ENCODE results near the gene ARRDC4.

The ARRDC4 gene

DNA sequence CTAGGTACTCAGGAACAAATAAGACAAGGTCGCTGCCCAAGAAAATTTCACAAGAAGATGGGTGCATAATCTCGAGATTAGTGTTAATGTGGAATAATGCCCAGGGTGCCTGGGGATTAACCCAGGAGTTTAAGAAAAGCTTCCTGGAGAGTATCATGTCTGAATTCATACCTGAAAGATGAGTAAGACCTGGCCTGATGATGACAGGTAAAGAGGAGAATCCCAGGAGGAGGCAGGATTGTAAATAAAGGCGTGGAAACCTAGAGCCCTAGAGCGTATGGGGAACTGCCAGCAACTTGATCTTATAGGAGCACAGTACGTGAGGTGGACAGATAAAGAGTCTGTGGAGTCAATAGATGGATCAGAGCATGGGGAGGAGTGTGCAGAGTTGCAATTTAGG lies 43.0 kb downstream of the ARRDC4 start:
- TF ChIP-seq, protein P1, sequence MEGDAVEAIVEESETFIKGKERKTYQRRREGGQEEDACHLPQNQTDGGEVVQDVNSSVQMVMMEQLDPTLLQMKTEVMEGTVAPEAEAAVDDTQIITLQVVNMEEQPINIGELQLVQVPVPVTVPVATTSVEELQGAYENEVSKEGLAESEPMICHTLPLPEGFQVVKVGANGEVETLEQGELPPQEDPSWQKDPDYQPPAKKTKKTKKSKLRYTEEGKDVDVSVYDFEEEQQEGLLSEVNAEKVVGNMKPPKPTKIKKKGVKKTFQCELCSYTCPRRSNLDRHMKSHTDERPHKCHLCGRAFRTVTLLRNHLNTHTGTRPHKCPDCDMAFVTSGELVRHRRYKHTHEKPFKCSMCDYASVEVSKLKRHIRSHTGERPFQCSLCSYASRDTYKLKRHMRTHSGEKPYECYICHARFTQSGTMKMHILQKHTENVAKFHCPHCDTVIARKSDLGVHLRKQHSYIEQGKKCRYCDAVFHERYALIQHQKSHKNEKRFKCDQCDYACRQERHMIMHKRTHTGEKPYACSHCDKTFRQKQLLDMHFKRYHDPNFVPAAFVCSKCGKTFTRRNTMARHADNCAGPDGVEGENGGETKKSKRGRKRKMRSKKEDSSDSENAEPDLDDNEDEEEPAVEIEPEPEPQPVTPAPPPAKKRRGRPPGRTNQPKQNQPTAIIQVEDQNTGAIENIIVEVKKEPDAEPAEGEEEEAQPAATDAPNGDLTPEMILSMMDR (conservative IDR thresholded peaks at IDR 0.05; ENCODE audit: low read length), result no peak
- H3K4me3 ChIP-seq (ENCODE audit: low read length), result no peak overlapping the region
- DNase-seq (ENCODE audit: low read depth), result no peak

DNA sequence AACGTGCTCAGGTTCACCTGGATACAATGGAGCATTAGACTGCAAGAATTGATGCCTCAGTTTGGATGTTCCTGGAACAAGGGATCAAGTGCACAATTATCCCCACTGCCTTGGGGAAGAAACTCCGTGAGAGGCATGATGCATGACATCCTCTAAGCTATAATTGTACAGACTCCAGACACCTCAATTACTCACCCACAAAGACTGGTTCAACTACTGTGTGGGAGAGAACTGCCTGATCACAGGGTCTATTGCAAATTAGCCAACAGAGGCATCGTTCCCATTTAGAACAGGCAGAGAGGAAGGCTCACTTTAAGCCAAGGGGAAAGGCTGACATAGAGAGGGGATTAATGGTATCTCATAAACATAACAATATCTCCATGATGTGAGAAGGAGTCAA lies 43.5 kb downstream of the ARRDC4 start:
- peak; percentile 10 for DNase-seq (ENCODE audit: low read depth)
- TF ChIP-seq, protein P1 (conservative IDR thresholded peaks at IDR 0.05; ENCODE audit: low read length), result no peak
- H3K4me3 ChIP-seq (ENCODE audit: low read length), result no peak overlapping the region

DNA sequence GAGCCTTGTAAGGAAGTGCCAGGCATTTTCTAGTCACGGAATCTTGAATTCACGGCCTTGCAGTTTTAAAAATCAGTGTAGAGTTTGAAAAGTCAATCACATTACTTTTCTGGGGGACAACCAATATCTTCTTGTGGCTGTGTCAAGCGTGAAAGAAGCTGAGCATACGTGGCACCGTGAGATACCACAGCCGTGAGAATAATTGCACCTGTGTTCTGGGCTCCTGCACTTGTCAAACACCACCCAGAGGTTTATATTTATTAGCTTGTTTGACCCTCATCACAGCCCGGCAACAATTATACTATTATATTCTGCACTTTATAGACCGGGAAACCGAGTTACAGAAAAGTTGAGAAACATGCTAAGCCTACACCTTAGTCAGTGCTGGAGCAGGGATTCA lies 45.2 kb downstream of the ARRDC4 start:
- DNase-seq (ENCODE audit: low read depth), result no peak
- H3K4me3 ChIP-seq (ENCODE audit: low read length), result no peak overlapping the region
- TF ChIP-seq, protein P1 (conservative IDR thresholded peaks at IDR 0.05; ENCODE audit: low read length), result no peak

DNA sequence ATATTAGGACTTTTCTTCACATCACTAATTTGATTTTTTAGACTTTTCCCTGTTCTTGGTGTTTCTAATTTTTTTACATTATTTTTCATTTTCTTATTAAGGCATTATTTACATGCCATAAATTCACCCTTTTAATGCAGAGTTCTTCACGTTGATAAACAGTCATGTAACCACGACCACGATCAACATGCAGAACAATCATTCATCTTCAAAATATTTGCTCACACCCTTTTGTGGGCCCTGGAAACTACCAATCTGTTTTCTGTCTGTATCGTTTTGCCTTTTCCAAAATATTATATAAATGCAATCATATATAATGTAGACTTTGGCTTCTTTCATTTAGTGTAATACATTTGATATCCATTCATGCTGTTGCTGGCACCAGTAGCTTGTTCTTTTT lies 48.7 kb downstream of the ARRDC4 start:
- TF ChIP-seq, protein P1 (conservative IDR thresholded peaks at IDR 0.05; ENCODE audit: low read length), result no peak
- no peak overlapping the region for H3K4me3 ChIP-seq (ENCODE audit: low read length)
- DNase-seq (ENCODE audit: low read depth), result no peak

DNA sequence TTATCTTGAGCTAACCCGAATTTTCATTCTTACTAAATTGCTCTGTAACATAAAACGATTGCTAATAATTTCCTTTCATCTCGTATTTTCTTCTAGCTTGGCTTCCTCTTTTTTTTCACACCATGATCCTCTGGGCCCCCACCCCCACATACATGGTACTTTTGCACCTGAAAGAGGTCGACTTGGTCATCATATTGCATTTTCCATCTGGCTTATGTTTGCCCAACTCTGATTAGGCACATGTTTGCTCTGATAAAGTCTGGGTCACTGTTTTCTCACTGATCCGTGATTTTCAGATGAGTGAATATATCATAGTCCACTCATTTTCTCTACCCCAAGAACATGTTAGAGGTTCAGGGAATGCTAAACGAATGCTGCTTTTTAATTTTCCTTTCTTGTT lies 49.5 kb downstream of the ARRDC4 start:
- TF ChIP-seq, protein P1 (conservative IDR thresholded peaks at IDR 0.05; ENCODE audit: low read length), result no peak
- no peak overlapping the region for H3K4me3 ChIP-seq (ENCODE audit: low read length)
- no peak for DNase-seq (ENCODE audit: low read depth)

DNA sequence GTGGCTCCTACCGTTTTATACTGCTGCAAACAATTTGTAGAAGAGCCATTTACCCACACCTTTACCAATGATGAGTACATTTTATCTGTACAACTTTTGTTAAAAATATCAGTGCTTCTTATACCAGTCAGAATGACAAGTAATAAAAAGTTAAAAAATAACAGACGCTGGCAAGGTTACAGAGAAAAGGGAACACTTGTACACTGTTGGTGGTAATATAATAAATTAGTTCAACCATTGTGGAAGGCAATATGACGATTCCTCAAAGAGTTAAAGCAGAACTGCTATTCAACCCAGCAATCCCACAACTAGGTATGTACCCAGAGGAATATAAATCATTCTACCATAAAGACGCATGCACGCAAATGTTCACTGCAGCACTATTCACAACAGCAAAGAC lies 51.9 kb downstream of the ARRDC4 start:
- no peak overlapping the region for H3K4me3 ChIP-seq (ENCODE audit: low read length)
- TF ChIP-seq, protein P1 (conservative IDR thresholded peaks at IDR 0.05; ENCODE audit: low read length), result no peak
- no peak for DNase-seq (ENCODE audit: low read depth)

DNA sequence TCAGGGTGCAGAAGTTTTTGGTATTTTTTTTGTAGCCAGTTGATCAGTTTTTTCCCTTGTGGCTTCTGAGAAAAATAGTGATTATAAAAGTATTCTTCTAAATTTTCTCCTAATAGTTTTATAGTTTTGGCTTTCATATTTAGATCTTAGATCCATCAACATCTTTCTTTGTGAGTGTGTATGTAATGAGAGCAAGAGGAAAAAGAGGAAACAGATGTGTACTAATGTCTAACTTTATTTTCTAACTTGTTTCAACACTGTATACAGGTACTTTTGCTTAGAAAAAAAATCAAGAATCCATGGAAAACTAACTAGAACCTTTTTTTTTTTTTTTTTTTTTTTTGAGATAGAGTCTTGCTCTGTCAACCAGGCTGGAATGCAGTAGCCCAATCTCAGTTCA lies 53.1 kb downstream of the ARRDC4 start:
- TF ChIP-seq, protein P1 (conservative IDR thresholded peaks at IDR 0.05; ENCODE audit: low read length), result no peak
- H3K4me3 ChIP-seq (ENCODE audit: low read length), result no peak overlapping the region
- no peak for DNase-seq (ENCODE audit: low read depth)
